Spleen (tissue), 7 donors: ENCODE data around the gene CER1.

Experiments
- POLR2A ChIP-seq, 3 donors: fragments of 450-650 bp; IDR thresholded peaks; one replicate each; pipeline ENCODE4 v1.5.1; 2017; ENCODE audit warnings: antibody characterized with exemption in 3 of 3, mild to moderate bottlenecking in 1 of 3
- TF ChIP-seq, protein P1 (sequence below), 11 experiments: fragments of 200-600 bp in 7 of 11; fragments of 450-650 bp in 4 of 11; sonication (generic) in 4 of 11; IDR thresholded peaks in 8 of 11; conservative IDR thresholded peaks in 3 of 11; 1 replicate in 7 of 11; 2 replicates in 4 of 11; pipeline versions ENCODE4 v1.4.0 to v1.8.0; 2016 to 2021; ENCODE audit warnings: antibody characterized with exemption in 11 of 11, inconsistent platforms in 4 of 11, mild to moderate bottlenecking in 1 of 11
- donor health status: DM: no; HTN: no; CAD: no; lungs with moderate emphysema.
- donor health status: DM: no; HTN: no; CAD: no.
- donor health status: DM: no; HTN: no; CAD: no.

DNA sequence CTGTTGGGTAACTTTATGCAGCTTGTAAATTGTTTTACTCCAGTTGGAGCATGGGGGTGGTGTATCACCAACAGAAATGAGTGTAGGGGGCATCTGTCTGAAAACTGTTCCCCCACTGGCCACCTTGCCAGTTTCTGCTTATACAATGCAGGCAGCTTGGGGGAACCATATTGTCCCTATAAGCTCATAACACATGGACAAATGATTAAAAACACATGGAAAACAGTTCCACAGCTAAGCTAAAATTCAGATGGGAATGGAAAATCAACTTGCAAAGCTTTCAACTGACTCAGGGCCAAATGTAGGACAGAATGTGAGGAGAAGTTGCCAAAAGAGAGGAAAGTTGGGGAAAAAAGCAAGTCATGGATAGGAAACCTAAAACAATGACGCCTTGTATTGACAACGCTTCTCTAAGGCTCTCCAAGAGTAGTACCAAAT, 7.9 kb upstream of the CER1 start:
- TF ChIP-seq, protein P1, sequence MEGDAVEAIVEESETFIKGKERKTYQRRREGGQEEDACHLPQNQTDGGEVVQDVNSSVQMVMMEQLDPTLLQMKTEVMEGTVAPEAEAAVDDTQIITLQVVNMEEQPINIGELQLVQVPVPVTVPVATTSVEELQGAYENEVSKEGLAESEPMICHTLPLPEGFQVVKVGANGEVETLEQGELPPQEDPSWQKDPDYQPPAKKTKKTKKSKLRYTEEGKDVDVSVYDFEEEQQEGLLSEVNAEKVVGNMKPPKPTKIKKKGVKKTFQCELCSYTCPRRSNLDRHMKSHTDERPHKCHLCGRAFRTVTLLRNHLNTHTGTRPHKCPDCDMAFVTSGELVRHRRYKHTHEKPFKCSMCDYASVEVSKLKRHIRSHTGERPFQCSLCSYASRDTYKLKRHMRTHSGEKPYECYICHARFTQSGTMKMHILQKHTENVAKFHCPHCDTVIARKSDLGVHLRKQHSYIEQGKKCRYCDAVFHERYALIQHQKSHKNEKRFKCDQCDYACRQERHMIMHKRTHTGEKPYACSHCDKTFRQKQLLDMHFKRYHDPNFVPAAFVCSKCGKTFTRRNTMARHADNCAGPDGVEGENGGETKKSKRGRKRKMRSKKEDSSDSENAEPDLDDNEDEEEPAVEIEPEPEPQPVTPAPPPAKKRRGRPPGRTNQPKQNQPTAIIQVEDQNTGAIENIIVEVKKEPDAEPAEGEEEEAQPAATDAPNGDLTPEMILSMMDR (IDR thresholded peaks at IDR 0.05 in 8 of 11, conservative IDR thresholded peaks at IDR 0.05 in 3 of 11) = no peak
- no peak for TF ChIP-seq POLR2A (IDR thresholded peaks at IDR 0.05)
